Esophagus muscularis mucosa (tissue), 4 donors: ENCODE results near the gene CREB3. TPM values are rescaled to one million over a fixed set of nuclear protein-coding genes. Genes with fewer than 3 reads are reported as not detected.

ENCODE experiments used
- DNase-seq: peaks from one replicate; pipeline ENCODE4 v3.0.0-alpha.2; 2017; ENCODE audit errors: extremely low spot score
- H3K27ac ChIP-seq, 4 donors: fragments of 200-600 bp; sonication (generic); replicated peaks in 1 of 4; 1 replicate in 3 of 4; 2 replicates in 1 of 4; pipeline ENCODE4 v1.5.1; 2016 to 2019; ENCODE audit warnings: mild to moderate bottlenecking in 1 of 4
- H3K27me3 ChIP-seq, 4 donors: fragments of 200-600 bp; sonication (generic); one replicate each; pipeline versions ENCODE4 v1.5.1 to v1.6.0; 2016 to 2019
- H3K36me3 ChIP-seq, 4 donors: fragments of 200-600 bp; sonication (generic); one replicate each; pipeline ENCODE4 v1.5.1; 2016 to 2019
- H3K4me1 ChIP-seq, 4 donors: fragments of 200-600 bp; sonication (generic); one replicate each; pipeline ENCODE4 v1.5.1; 2016 to 2019
- H3K4me3 ChIP-seq, 4 donors: fragments of 200-600 bp; sonication (generic); 1 replicate in 2 of 4; 2 replicates in 2 of 4; pipeline ENCODE4 v1.5.1; 2016 to 2019; ENCODE audit warnings: mild to moderate bottlenecking in 4 of 4, moderate library complexity in 1 of 4
- H3K9me3 ChIP-seq, 4 donors: fragments of 200-600 bp; sonication (generic); 1 replicate in 3 of 4; 2 replicates in 1 of 4; pipeline ENCODE4 v1.5.1; 2016 to 2019
- EP300 ChIP-seq: sonication (generic); formaldehyde crosslinking; IDR thresholded peaks from one replicate; pipeline ENCODE4 v1.6.1; 2017; ENCODE audit warnings: antibody characterized with exemption
- POLR2A ChIP-seq: fragments of 450-650 bp; IDR thresholded peaks from one replicate; pipeline ENCODE4 v1.6.1; 2017; ENCODE audit warnings: antibody characterized with exemption, moderate library complexity, mild to moderate bottlenecking, low read depth
- POLR2AphosphoS5 ChIP-seq, 2 donors: sonication (generic); formaldehyde crosslinking; IDR thresholded peaks; one replicate each; pipeline ENCODE4 v1.6.1; 2017; ENCODE audit warnings: antibody characterized with exemption in 2 of 2
- WGBS: methylation state at CpG from one replicate; pipeline ENCODE4 v1.1.5; 2018; 5-methylcytosine and 5-hydroxymethylcytosine counted together
- intact Hi-C: fragments of 100-400 bp; cut with DNase I; formaldehyde crosslinking; loops from one replicate; pipeline ENCODE4 v1.15.1; 2023
- total RNA-seq, 4 donors: library from RNA; depleted of rRNA; stranded (reverse); fragments of >200 nt; gene quantifications; one replicate each; pipeline versions ENCODE4 v1.1.0 to v1.2.1, GENCODE V29; 2016
- TF ChIP-seq, protein P1 (sequence below), 3 experiments: fragments of 200-600 bp in 2 of 3; fragments of 450-650 bp in 1 of 3; sonication (generic) in 2 of 3; IDR thresholded peaks; one replicate each; pipeline ENCODE4 v1.5.1; 2017 to 2019; ENCODE audit warnings: antibody characterized with exemption in 3 of 3, mild to moderate bottlenecking in 2 of 3, moderate library complexity in 1 of 3

Gene CREB3
- total RNA-seq, 4 donors from 2014 or later: 65.6 to 97.3 (median 85.4) TPM

DNA sequence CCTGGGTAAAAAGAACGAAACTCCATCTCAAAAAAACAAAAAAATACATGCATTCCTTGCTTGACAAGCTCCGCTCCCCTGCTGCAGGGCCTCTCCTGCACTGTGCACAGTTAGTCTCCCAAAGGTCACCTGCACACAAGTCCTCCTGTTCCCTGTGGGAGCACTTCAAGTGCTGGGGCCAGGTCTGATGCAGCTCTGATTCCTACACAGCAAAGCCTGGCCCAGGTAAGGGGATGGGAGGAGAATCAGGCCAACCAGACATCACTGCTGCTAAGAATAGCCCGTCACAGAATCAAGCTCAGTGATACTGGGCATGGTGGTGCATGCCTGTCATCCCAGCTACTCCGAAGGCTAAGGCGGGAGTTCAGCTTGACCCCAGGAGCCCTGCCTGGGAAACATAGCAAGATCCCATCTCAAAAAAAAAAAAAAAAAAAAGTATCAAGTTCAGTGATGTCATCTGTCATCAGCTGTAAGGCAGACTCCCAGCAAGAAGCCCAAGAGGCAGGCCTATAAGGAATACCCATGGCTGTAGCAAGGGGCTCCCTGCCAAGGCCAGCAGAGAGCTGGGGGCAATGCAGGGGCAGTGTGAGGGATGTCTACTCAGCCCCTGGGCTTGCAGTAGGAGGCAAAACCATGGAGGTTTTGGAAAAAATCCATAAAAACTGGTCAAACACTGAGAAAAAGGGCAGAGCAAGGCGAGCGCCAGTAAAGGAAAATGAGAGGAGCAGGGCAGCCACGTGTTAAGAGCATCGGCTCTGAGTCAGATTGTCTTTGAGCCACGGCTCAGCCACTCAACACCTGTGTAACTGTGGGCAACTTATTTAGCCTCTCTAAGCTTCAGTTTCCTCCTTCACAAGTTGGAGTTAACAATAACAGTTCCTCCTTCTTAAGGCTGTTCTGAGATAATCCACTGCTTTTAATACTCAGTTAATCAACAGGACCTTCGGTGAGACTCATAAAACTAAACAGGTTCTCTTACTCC, 46.0 kb upstream of the CREB3 start:
- WGBS: 40% methylated on average over 11 of the region's 11 CpGs
- intact Hi-C loops: no loop called here
- TF ChIP-seq POLR2A: no peak
- TF ChIP-seq POLR2AphosphoS5 (IDR thresholded peaks at IDR 0.05): peak in 1 of 2 donors; percentile 37
- TF ChIP-seq, protein P1, sequence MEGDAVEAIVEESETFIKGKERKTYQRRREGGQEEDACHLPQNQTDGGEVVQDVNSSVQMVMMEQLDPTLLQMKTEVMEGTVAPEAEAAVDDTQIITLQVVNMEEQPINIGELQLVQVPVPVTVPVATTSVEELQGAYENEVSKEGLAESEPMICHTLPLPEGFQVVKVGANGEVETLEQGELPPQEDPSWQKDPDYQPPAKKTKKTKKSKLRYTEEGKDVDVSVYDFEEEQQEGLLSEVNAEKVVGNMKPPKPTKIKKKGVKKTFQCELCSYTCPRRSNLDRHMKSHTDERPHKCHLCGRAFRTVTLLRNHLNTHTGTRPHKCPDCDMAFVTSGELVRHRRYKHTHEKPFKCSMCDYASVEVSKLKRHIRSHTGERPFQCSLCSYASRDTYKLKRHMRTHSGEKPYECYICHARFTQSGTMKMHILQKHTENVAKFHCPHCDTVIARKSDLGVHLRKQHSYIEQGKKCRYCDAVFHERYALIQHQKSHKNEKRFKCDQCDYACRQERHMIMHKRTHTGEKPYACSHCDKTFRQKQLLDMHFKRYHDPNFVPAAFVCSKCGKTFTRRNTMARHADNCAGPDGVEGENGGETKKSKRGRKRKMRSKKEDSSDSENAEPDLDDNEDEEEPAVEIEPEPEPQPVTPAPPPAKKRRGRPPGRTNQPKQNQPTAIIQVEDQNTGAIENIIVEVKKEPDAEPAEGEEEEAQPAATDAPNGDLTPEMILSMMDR (IDR thresholded peaks at IDR 0.05): no peak
- TF ChIP-seq EP300: no peak
- Histone ChIP-seq H3K4me3 (peak overlapping the region; percentile 72 to 90 (median 86)), H3K36me3 (peaks cover 46 to 70% (median 64%) of the 10 kb centered on the region in 4 donors), H3K27ac (peak overlapping the region; percentile 95 to 98 (median 96)), H3K4me1 (peaks cover 27 to 64% (median 50%) of the 10 kb centered on the region in 4 donors), H3K27me3 (no peaks in the 10 kb centered on the region), H3K9me3 (no peaks in the 10 kb centered on the region)
- no peak for DNase-seq

DNA sequence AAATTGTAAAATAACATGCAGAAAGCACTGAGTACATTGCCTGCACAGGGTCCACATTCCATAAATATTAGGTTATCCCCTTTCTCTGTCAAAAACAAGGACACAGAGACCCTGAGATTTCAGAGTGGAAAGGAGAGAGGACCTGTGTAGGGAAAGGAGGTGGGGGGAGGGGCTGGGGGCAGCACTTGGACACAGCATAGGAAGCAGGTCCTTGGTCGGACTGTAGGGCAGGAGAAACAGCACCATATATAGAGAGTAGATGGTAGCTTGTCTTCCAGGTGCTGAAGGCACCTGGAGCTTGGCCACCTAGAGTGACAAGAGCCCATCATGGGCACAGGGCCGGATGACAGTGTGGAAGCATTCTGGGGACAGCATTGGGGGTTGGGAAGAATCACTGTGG, 45.2 kb upstream of the CREB3 start:
- H3K4me3 ChIP-seq: peak overlapping the region; percentile 72 to 90 (median 86)
- peaks cover 27 to 63% (median 47%) of the 10 kb centered on the region in 4 donors for H3K4me1 ChIP-seq
- DNase-seq: no peak
- intact Hi-C loops: no loop called here
- no peaks in the 10 kb centered on the region for H3K27me3 ChIP-seq
- H3K36me3 ChIP-seq: peaks cover 40 to 66% (median 60%) of the 10 kb centered on the region in 4 donors
- TF ChIP-seq EP300: no peak
- no peak for TF ChIP-seq POLR2A
- no peak for TF ChIP-seq POLR2AphosphoS5 (IDR thresholded peaks at IDR 0.05)
- TF ChIP-seq, protein P1 (IDR thresholded peaks at IDR 0.05): no peak
- no peaks in the 10 kb centered on the region for H3K9me3 ChIP-seq
- WGBS: 52% methylated on average over 2 of the region's 2 CpGs
- peak overlapping the region; percentile 95 to 98 (median 96) for H3K27ac ChIP-seq

DNA sequence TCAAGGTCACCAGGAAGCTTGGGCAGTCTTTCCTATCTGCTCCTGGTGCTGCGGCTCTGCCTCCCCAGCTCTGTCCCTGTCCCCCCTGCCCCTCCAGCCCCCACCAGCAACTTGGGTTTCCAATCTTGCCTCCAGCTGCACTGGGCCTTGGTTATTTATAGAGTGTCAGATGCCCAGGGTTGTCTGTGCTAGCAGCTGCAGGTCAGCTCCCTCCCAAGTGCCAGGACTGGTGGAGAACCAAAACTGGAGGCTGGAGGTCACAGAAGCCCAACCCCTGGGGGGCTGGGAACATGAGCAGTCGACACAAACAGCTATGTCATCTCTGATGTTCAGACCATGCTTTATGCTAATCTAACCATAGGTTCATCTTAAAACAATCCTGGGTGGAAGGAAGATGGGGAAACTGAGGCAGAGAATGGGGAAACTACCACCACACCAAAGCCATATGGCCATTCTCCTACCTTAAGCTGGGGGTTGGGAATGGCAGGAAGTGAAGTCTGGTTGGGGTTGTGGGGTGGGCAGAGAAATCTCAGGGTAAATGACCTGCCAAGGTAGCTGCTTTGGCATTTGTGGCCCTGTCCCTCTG, 44.4 kb upstream of the CREB3 start:
- DNase-seq: no peak
- H3K27ac ChIP-seq: peak overlapping the region; percentile 95 to 98 (median 96)
- 25% methylated on average over 1 of the region's 2 CpGs for WGBS
- peaks cover 27 to 59% (median 45%) of the 10 kb centered on the region in 4 donors for H3K4me1 ChIP-seq
- TF ChIP-seq, protein P1 (IDR thresholded peaks at IDR 0.05): no peak
- no peak for TF ChIP-seq POLR2A
- TF ChIP-seq EP300: no peak
- no peak for TF ChIP-seq POLR2AphosphoS5 (IDR thresholded peaks at IDR 0.05)
- H3K9me3 ChIP-seq: no peaks in the 10 kb centered on the region
- intact Hi-C loops: no loop called here
- no peaks in the 10 kb centered on the region for H3K27me3 ChIP-seq
- H3K4me3 ChIP-seq: peak overlapping the region; percentile 72 to 90 (median 86)
- peaks cover 33 to 59% (median 53%) of the 10 kb centered on the region in 4 donors for H3K36me3 ChIP-seq

DNA sequence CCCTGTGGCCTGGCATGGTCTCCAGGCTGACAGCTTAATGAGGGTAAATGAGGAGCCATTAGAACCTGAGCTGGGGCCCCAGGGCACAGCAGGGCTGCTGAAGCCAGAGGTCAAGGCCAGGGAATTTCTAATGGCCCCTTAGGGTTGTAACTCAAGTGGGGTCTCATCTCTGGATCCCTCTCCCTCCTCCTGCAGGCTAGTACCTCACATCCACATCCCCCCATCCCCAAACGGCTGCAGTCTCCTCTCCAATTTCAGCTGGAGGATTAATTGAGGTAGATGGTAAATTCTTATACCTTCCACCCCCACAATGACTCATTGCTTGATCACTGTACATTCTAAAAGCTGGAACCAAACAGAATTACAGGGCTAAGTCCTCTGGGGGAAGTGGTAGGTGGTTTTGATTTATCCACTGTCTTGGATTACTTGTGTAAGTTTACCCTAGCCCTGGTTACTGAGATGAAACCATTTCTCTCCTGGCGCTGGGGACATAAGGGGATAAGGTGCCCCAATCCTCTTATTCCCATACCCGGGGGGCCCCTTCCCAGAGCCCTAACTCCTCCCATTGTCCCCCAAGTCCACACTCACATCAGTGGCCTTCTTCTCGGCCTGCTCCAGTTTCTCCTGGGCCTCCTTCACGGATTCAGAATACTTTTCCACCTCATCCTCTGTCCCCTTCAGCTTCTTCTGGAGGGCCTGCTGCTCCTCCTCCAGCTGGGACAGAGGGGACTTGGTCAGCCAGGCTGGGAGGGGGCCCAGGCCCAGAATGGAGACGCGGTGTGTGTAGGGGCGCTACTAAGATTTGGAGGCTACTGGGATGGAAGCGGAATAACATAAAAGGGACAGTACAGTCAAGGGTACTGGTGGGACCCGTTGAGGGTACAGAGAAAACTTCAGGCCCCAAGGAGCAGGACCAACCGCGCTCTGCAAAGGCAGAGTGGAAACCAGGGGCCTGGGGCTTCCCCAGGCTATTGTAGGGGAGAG, 43.6 kb upstream of the CREB3 start:
- H3K9me3 ChIP-seq: no peaks in the 10 kb centered on the region
- intact Hi-C loops: no loop called here
- WGBS: 27% methylated on average over 5 of the region's 12 CpGs
- H3K27me3 ChIP-seq: no peaks in the 10 kb centered on the region
- H3K36me3 ChIP-seq: peaks cover 25 to 51% (median 46%) of the 10 kb centered on the region in 4 donors
- peak overlapping the region; percentile 72 to 90 (median 86) for H3K4me3 ChIP-seq
- peaks cover 27 to 56% (median 44%) of the 10 kb centered on the region in 4 donors for H3K4me1 ChIP-seq
- peak overlapping the region; percentile 95 to 98 (median 96) for H3K27ac ChIP-seq
- TF ChIP-seq, protein P1 (IDR thresholded peaks at IDR 0.05): no peak
- no peak for TF ChIP-seq POLR2A
- TF ChIP-seq EP300: no peak
- no peak for TF ChIP-seq POLR2AphosphoS5 (IDR thresholded peaks at IDR 0.05)
- no peak for DNase-seq
